BE2C (cell line): Measurements from ENCODE around the gene THAP11.

Experiments used
- DNase-seq: peaks from one replicate; pipeline ENCODE4 v3.0.0-alpha.2; 2020
- H3K27me3 ChIP-seq: fragments of 250-450 bp; sonication (Bioruptor Pico); 2 replicates; pipeline ENCODE4 v1.5.1; 2020; ENCODE audit warnings: mild to moderate bottlenecking
- H3K36me3 ChIP-seq: fragments of 250-450 bp; sonication (Bioruptor Pico); 2 replicates; pipeline ENCODE4 v1.5.1; 2020; ENCODE audit warnings: mild to moderate bottlenecking
- H3K4me1 ChIP-seq: fragments of 250-450 bp; sonication (Bioruptor Pico); 2 replicates; pipeline ENCODE4 v1.5.1; 2020
- H3K4me3 ChIP-seq: 2 replicates; pipeline ENCODE4 v1.5.1; 2011; ENCODE audit warnings: low read depth, low read length
- H3K9me3 ChIP-seq: fragments of 250-450 bp; sonication (Bioruptor Pico); 2 replicates; pipeline ENCODE4 v1.5.1; 2020
- CTCF ChIP-seq: IDR thresholded peaks from 2 replicates; pipeline ENCODE4 v1.5.1; 2012; ENCODE audit warnings: mild to moderate bottlenecking, low read depth, low read length

The THAP11 gene

GRCh38 chr16:67856927-67857546, 14.9 kb downstream of the THAP11 start:
- DNase-seq = no peak
- no peaks in the 10 kb centered on the region for H3K9me3 ChIP-seq
- no peak overlapping the region for H3K4me3 ChIP-seq
- no peak for TF ChIP-seq CTCF
- no peaks in the 10 kb centered on the region for H3K4me1 ChIP-seq
- H3K36me3 ChIP-seq = peaks cover 30% of the 10 kb centered on the region
- no peaks in the 10 kb centered on the region for H3K27me3 ChIP-seq

- Histone ChIP-seq H3K9me3 (no peaks in the 10 kb centered on the region), H3K36me3 (peaks cover 30% of the 10 kb centered on the region), H3K4me3 (no peak overlapping the region), H3K4me1 (no peaks in the 10 kb centered on the region), H3K27me3 (no peaks in the 10 kb centered on the region)
- no peak for TF ChIP-seq CTCF
- no peak for DNase-seq
Measured at GRCh38 chr16:67857547-67858233, 15.6 kb downstream of the THAP11 start.

GRCh38 chr16:67858500-67858899, 16.4 kb downstream of the THAP11 start:
- no peak for DNase-seq
- Histone ChIP-seq H3K27me3 (no peaks in the 10 kb centered on the region), H3K4me1 (no peaks in the 10 kb centered on the region), H3K36me3 (peaks cover 30% of the 10 kb centered on the region), H3K9me3 (no peaks in the 10 kb centered on the region), H3K4me3 (no peak overlapping the region)
- TF ChIP-seq CTCF = no peak

GRCh38 chr16:67860589-67861398, 18.7 kb downstream of the THAP11 start:
- DNase-seq = no peak
- no peaks in the 10 kb centered on the region for H3K9me3 ChIP-seq
- H3K27me3 ChIP-seq = no peaks in the 10 kb centered on the region
- H3K36me3 ChIP-seq = peaks cover 34% of the 10 kb centered on the region
- H3K4me3 ChIP-seq = no peak overlapping the region
- H3K4me1 ChIP-seq = no peaks in the 10 kb centered on the region
- no peak for TF ChIP-seq CTCF

GRCh38 chr16:67861877-67862276, 19.8 kb downstream of the THAP11 start:
- peaks cover 38% of the 10 kb centered on the region for H3K36me3 ChIP-seq
- no peak for DNase-seq
- no peak overlapping the region for H3K4me3 ChIP-seq
- H3K9me3 ChIP-seq = no peaks in the 10 kb centered on the region
- H3K4me1 ChIP-seq = no peaks in the 10 kb centered on the region
- no peak for TF ChIP-seq CTCF
- H3K27me3 ChIP-seq = no peaks in the 10 kb centered on the region
